Upper lobe of left lung (tissue), 6 donors: ENCODE results near the gene LGI4. TPM values are rescaled to one million over a fixed set of nuclear protein-coding genes. Genes with fewer than 3 reads are reported as not detected.
A peak's percentile ranks its signal among the peaks of the same experiment; 100 is the strongest.

Experiments
- ATAC-seq, 2 donors: fragments of 200-7000 bp; cut with Tn5 transposase; one replicate each; pipeline ENCODE4 v1.9.1; 2022; ENCODE audit warnings: mild to moderate bottlenecking in 2 of 2, moderate library complexity in 2 of 2; ENCODE audit not compliant: low FRiP score in 2 of 2
- DNase-seq, 2 donors: peaks; one replicate each; pipeline ENCODE4 v3.0.0-alpha.2; 2019 to 2020
- H3K27ac ChIP-seq, 4 donors: fragments of 200-600 bp; sonication (generic); one replicate each; pipeline ENCODE4 v1.5.1; 2016 to 2019
- H3K27me3 ChIP-seq, 4 donors: fragments of 200-600 bp; sonication (generic); one replicate each; pipeline ENCODE4 v1.5.1; 2017 to 2019
- H3K36me3 ChIP-seq, 4 donors: fragments of 200-600 bp; sonication (generic); one replicate each; pipeline ENCODE4 v1.5.1; 2016 to 2019
- H3K4me1 ChIP-seq, 4 donors: fragments of 200-600 bp; sonication (generic); one replicate each; pipeline ENCODE4 v1.5.1; 2018 to 2019
- H3K4me3 ChIP-seq, 4 donors: fragments of 200-600 bp; sonication (generic); one replicate each; pipeline ENCODE4 v1.5.1; 2017 to 2019; ENCODE audit warnings: mild to moderate bottlenecking in 2 of 4, moderate library complexity in 1 of 4
- H3K9me3 ChIP-seq, 4 donors: fragments of 200-600 bp; sonication (generic); one replicate each; pipeline ENCODE4 v1.5.1; 2018 to 2019
- CTCF ChIP-seq, 6 experiments: fragments of 450-650 bp in 4 of 6; fragments of 200-600 bp in 2 of 6; sonication (generic) in 2 of 6; IDR thresholded peaks; one replicate each; pipeline ENCODE4 v1.5.1; 2016 to 2019; ENCODE audit warnings: antibody characterized with exemption in 6 of 6
- EP300 ChIP-seq, 4 donors: sonication (generic); formaldehyde crosslinking; IDR thresholded peaks; one replicate each; pipeline ENCODE4 v1.5.1; 2017; ENCODE audit warnings: antibody characterized with exemption in 4 of 4, control low read depth in 2 of 4
- POLR2A ChIP-seq, 4 donors: fragments of 450-650 bp; IDR thresholded peaks; one replicate each; pipeline ENCODE4 v1.5.1; 2016 to 2017; ENCODE audit warnings: antibody characterized with exemption in 4 of 4, mild to moderate bottlenecking in 2 of 4
- POLR2AphosphoS5 ChIP-seq, 2 donors: sonication (generic); formaldehyde crosslinking; IDR thresholded peaks; one replicate each; pipeline ENCODE4 v1.5.1; 2017; ENCODE audit warnings: antibody characterized with exemption in 2 of 2
- WGBS, 2 donors: methylation state at CpG; one replicate each; pipeline ENCODE4 v1.1.5; 2017 to 2018; 5-methylcytosine and 5-hydroxymethylcytosine counted together
- total RNA-seq, 6 donors: library from RNA; depleted of rRNA in 4 of 6; stranded (reverse); fragments of >200 nt in 4 of 6; gene quantifications; one replicate each; pipeline versions ENCODE4 v1.1.0 to v1.2.1, GENCODE V29; 2016 to 2021
- donor health status: DM: no; HTN: no; CAD: no; lungs with moderate emphysema.
- donor health status: DM: no; HTN: yes; CAD: no; lungs with severe emphysema.

LGI4 gene
- total RNA-seq, 6 donors from 2014 or later = 3.3 to 25.3 (median 7.1) TPM

GRCh38 chr19:35099155-35099896 lies 35.5 kb downstream of the LGI4 start:
- Histone ChIP-seq H3K27me3 (no peaks in the 10 kb centered on the region), H3K9me3 (no peaks in the 10 kb centered on the region), H3K4me3 (no peak overlapping the region), H3K27ac (no peak overlapping the region), H3K4me1 (no peaks in the 10 kb centered on the region), H3K36me3 (no peaks in the 10 kb centered on the region)
- TF ChIP-seq POLR2A (IDR thresholded peaks at IDR 0.05) (no peak), EP300 (IDR thresholded peaks at IDR 0.05) (no peak), POLR2AphosphoS5 (IDR thresholded peaks at IDR 0.05) (no peak), CTCF (IDR thresholded peaks at IDR 0.05) (no peak)
- ATAC-seq = peak in 1 of 2 donors; percentile 5
- 81 to 84% methylated on average over 21 of the region's 21 CpGs for WGBS, 2 donors
- DNase-seq = peak in 1 of 2 donors; percentile 64

- H3K27ac ChIP-seq = no peak overlapping the region
- no peaks in the 10 kb centered on the region for H3K4me1 ChIP-seq
- no peaks in the 10 kb centered on the region for H3K9me3 ChIP-seq
- TF ChIP-seq POLR2A (IDR thresholded peaks at IDR 0.05) (no peak), POLR2AphosphoS5 (IDR thresholded peaks at IDR 0.05) (no peak), CTCF (IDR thresholded peaks at IDR 0.05) (no peak), EP300 (IDR thresholded peaks at IDR 0.05) (no peak)
- no peaks in the 10 kb centered on the region for H3K36me3 ChIP-seq
- H3K4me3 ChIP-seq = no peak overlapping the region
- ATAC-seq = peak in 1 of 2 donors; percentile 26
- no peaks in the 10 kb centered on the region for H3K27me3 ChIP-seq
- DNase-seq = peak in 1 of 2 donors; percentile 72
- 80 to 83% methylated on average over 17 to 25 of the region's 29 CpGs for WGBS, 2 donors
Measured at GRCh38 chr19:35098413-35099049, 36.3 kb downstream of the LGI4 start.

GRCh38 chr19:35095667-35096368 lies 39.0 kb downstream of the LGI4 start:
- ATAC-seq (no peak), DNase-seq (no peak)
- no peaks in the 10 kb centered on the region for H3K36me3 ChIP-seq
- H3K27ac ChIP-seq = no peak overlapping the region
- peaks cover under 1 to 4% (median 2%) of the 10 kb centered on the region in 4 donors for H3K4me1 ChIP-seq
- H3K27me3 ChIP-seq = no peaks in the 10 kb centered on the region
- H3K9me3 ChIP-seq = no peaks in the 10 kb centered on the region
- no peak overlapping the region for H3K4me3 ChIP-seq
- TF ChIP-seq POLR2AphosphoS5 (IDR thresholded peaks at IDR 0.05) = no peak
- TF ChIP-seq EP300 (IDR thresholded peaks at IDR 0.05) = no peak
- TF ChIP-seq CTCF (IDR thresholded peaks at IDR 0.05) = no peak
- TF ChIP-seq POLR2A (IDR thresholded peaks at IDR 0.05) = no peak
- WGBS, 2 donors = 81 to 85% methylated on average over 8 of the region's 8 CpGs

GRCh38 chr19:35094656-35095055 lies 40.2 kb downstream of the LGI4 start:
- Histone ChIP-seq H3K27me3 (no peaks in the 10 kb centered on the region), H3K9me3 (no peaks in the 10 kb centered on the region), H3K36me3 (no peaks in the 10 kb centered on the region), H3K27ac (no peak overlapping the region), H3K4me3 (no peak overlapping the region), H3K4me1 (peaks cover 8 to 12% (median 9%) of the 10 kb centered on the region in 4 donors)
- DNase-seq (no peak), ATAC-seq (no peak)
- 87% methylated on average over 4 of the region's 4 CpGs for whole genome bisulfite sequencing, 2 donors
- no peak for TF ChIP-seq CTCF (IDR thresholded peaks at IDR 0.05)
- no peak for TF ChIP-seq EP300 (IDR thresholded peaks at IDR 0.05)
- no peak for TF ChIP-seq POLR2AphosphoS5 (IDR thresholded peaks at IDR 0.05)
- no peak for TF ChIP-seq POLR2A (IDR thresholded peaks at IDR 0.05)
